SK-N-SH (cell line): Measurements from ENCODE around the gene CASK.

Source experiments
- CTCF ChIP-seq: fragments of 200-600 bp; sonication (generic); IDR thresholded peaks from 2 replicates; pipeline ENCODE4 v1.6.1; 2017; ENCODE audit warnings: antibody characterized with exemption, mild to moderate bottlenecking, moderate library complexity
- EZH2phosphoT487 ChIP-seq: fragments of 200-600 bp; sonication (generic); IDR thresholded peaks from 2 replicates; pipeline ENCODE4 v1.6.1; 2017; ENCODE audit warnings: low read depth, mixed run types, mild to moderate bottlenecking, antibody characterized with exemption, moderate library complexity, borderline replicate concordance
- FOSL2 ChIP-seq: IDR thresholded peaks from 2 replicates; pipeline ENCODE4 v1.4.0; 2012; ENCODE audit warnings: low read depth, mild to moderate bottlenecking, moderate library complexity, borderline replicate concordance
- MAX ChIP-seq: IDR thresholded peaks from 2 replicates; pipeline ENCODE4 v1.4.0; 2012; ENCODE audit warnings: low read depth
- MXI1 ChIP-seq: IDR thresholded peaks from 2 replicates; pipeline ENCODE4 v1.6.1; 2012; ENCODE audit warnings: mild to moderate bottlenecking, low read depth, low read length, improper control_type of control experiment
- NRF1 ChIP-seq: IDR thresholded peaks from 2 replicates; pipeline ENCODE4 v1.6.1; 2012; ENCODE audit warnings: low read depth, mild to moderate bottlenecking, low read length
- POLR2AphosphoS5 ChIP-seq: IDR thresholded peaks from 2 replicates; pipeline ENCODE4 v1.6.1; 2012; ENCODE audit warnings: low read depth, low read length
- REST ChIP-seq: IDR thresholded peaks from 2 replicates; pipeline ENCODE4 v1.6.1; 2012; ENCODE audit warnings: mild to moderate bottlenecking, low read depth, low read length, moderate library complexity
- RFX5 ChIP-seq: IDR thresholded peaks from 2 replicates; pipeline ENCODE4 v1.6.1; 2012; ENCODE audit warnings: mild to moderate bottlenecking, improper control_type of control experiment, low read length
- TAF1 ChIP-seq: IDR thresholded peaks from 2 replicates; pipeline ENCODE4 v1.6.1; 2012; ENCODE audit warnings: low read depth, mild to moderate bottlenecking, low read length, moderate library complexity, borderline replicate concordance
- TCF12 ChIP-seq: IDR thresholded peaks from 2 replicates; pipeline ENCODE4 v1.4.0; 2012
- USF1 ChIP-seq: IDR thresholded peaks from 2 replicates; pipeline ENCODE4 v1.4.0; 2012; ENCODE audit warnings: low read depth, borderline replicate concordance
- YY1 ChIP-seq: IDR thresholded peaks from 2 replicates; pipeline ENCODE4 v1.4.0; 2012; ENCODE audit warnings: low read depth, mild to moderate bottlenecking
- ZBTB33 ChIP-seq: IDR thresholded peaks from 2 replicates; pipeline ENCODE4 v1.4.0; 2012; ENCODE audit warnings: low read depth, borderline replicate concordance

GRCh38 chrX:41541386-41541785 is 382.0 kb downstream of the CASK start:
- TF ChIP-seq CTCF = no peak
- TF ChIP-seq TAF1 = no peak
- TF ChIP-seq MXI1 = no peak
- no peak for TF ChIP-seq POLR2AphosphoS5
- no peak for TF ChIP-seq RFX5
- no peak for TF ChIP-seq REST
- TF ChIP-seq TCF12 = no peak
- no peak for TF ChIP-seq YY1
- TF ChIP-seq ZBTB33 = no peak
- TF ChIP-seq MAX = no peak
- no peak for TF ChIP-seq FOSL2
- TF ChIP-seq EZH2phosphoT487 = no peak
- TF ChIP-seq NRF1 = no peak
- TF ChIP-seq USF1 = no peak
